Esophagus muscularis mucosa (tissue), 4 donors: Measurements from ENCODE around the gene RFFL.

ENCODE experiments used
- CTCF ChIP-seq, 3 experiments: fragments of 200-600 bp in 2 of 3; fragments of 450-650 bp in 1 of 3; sonication (generic) in 2 of 3; IDR thresholded peaks; one replicate each; pipeline ENCODE4 v1.5.1; 2017 to 2019; ENCODE audit warnings: antibody characterized with exemption in 3 of 3, mild to moderate bottlenecking in 2 of 3, moderate library complexity in 1 of 3
- EP300 ChIP-seq: sonication (generic); formaldehyde crosslinking; IDR thresholded peaks from one replicate; pipeline ENCODE4 v1.6.1; 2017; ENCODE audit warnings: antibody characterized with exemption
- POLR2A ChIP-seq: fragments of 450-650 bp; IDR thresholded peaks from one replicate; pipeline ENCODE4 v1.6.1; 2017; ENCODE audit warnings: antibody characterized with exemption, moderate library complexity, mild to moderate bottlenecking, low read depth
- POLR2AphosphoS5 ChIP-seq, 2 donors: sonication (generic); formaldehyde crosslinking; IDR thresholded peaks; one replicate each; pipeline ENCODE4 v1.6.1; 2017; ENCODE audit warnings: antibody characterized with exemption in 2 of 2

- no peak for TF ChIP-seq CTCF (IDR thresholded peaks at IDR 0.05)
- TF ChIP-seq POLR2A = no peak
- TF ChIP-seq POLR2AphosphoS5 (IDR thresholded peaks at IDR 0.05) = no peak
- no peak for TF ChIP-seq EP300
Observed at GRCh38 chr17:35056013-35056412, 7.5 kb downstream of the RFFL start.
